Measurements from ENCODE around the gene KIRREL2.

The KIRREL2 gene

GRCh38 chr19:35845215-35846037 lies 11.3 kb upstream of the KIRREL2 start:
- no peak for DNase-seq

- DNase-seq, result no peak
Observed at GRCh38 chr19:35846038-35846668, 10.6 kb upstream of the KIRREL2 start.

- DNase-seq, result no peak
Observed at GRCh38 chr19:35847911-35848310, 8.8 kb upstream of the KIRREL2 start.

GRCh38 chr19:35848486-35848885 lies 8.2 kb upstream of the KIRREL2 start:
- DNase-seq, result no peak

GRCh38 chr19:35848919-35849505 lies 7.7 kb upstream of the KIRREL2 start:
- no peak for DNase-seq

- DNase-seq, result no peak
Observed at GRCh38 chr19:35851213-35852028, 5.3 kb upstream of the KIRREL2 start.

DNA sequence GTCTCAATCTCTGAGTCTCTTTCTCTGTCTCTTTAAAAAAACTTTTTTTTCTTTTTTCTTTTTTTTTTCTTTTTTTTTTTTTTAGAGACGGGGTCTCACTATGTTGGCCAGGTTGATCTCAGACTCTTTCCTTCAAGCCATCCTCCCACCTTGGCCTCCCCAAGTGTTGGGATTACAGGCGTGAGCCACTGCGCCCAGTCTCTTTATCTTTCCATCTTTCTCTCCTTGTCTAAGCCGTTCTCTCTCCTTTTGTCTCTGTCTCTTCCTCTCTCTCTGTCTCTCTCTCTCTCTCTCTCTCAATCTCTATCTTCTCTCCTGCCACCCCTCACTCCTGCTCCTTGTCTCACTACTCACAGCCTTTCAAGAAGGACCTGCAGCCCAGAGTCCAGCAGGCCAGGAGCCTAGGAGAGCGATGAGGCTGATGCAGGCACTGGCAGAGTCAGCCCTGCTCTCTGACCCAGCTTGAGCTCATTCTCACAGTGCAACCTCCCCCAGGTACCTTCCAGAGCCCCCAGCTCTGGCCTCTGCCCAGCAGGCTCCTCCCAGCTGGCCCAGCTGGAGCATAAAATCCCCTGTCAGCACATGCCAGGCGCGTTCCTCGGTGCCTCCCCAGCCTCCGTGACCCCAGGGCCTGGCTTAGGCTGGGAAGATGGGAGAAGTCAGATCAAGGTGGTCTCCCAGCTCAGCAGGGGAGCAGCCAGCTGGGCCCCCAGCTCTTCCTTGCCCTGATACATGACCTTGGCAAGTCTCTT lies 4.5 kb upstream of the KIRREL2 start, which contains the start of gene NPHS1:
TSS of gene NPHS1 (minus strand) at position 476 of the 752 bp plus-strand sequence. CDS start 667 bp downstream, outside the sequence.
- no peak for DNase-seq

DNA sequence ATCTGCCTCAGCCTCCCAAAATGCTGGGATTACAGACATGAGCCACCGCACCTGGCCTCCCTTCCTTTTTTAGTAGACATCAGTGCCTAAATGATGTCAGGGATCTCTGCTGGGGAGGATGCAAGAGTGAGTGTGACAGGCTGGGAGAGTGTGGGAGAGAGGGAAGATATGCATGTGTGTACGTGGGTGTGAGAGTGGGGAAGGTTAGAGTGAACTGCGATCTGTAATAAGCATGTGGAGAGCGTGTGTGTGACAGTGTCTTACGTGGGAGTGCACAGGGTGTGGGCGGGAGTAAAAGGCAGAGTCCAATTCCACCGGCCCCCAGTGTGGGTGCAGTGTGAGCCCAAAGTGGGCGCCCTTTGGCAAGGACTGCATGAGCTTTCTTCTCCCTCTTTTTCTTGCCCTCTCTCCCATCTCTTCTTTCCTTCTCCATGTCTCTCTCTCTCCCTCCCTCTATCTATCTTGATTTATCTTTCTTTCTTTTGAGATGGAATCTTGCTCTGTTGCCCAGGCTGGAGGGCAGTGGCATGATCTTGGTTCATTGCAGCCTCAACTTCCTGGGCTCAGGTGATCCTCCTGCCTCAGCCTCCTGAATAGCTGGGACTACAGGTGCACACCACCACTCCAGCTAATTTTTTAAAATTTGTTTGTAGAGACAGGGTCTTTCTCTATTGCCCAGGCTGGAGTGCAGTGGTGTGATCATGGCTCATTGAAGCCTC lies 3.5 kb upstream of the KIRREL2 start:
- DNase-seq, result no peak

DNA sequence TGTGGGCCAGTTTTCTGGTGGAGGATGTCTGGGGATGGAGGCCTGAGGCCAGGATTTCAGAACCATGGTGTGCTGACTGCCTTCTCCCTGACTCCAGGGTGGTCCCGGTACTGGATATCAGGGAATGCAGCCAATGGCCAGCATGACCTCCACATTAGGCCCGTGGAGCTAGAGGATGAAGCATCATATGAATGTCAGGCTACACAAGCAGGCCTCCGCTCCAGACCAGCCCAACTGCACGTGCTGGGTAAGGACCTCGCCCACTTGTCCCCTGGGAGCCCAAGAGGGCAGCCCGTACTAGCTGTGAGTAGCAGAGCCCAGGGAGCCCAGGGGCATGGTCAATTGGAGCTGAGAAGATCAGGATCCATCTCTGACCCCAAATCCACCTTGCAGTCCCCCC lies 1.6 kb downstream of the KIRREL2 start:
- DNase-seq, result no peak

- no peak for DNase-seq
Observed at GRCh38 chr19:35859414-35859813, 2.7 kb downstream of the KIRREL2 start.

GRCh38 chr19:35860436-35860817 lies 3.7 kb downstream of the KIRREL2 start:
- no peak for DNase-seq

- DNase-seq, result no peak
Observed at GRCh38 chr19:35860818-35861639, 4.3 kb downstream of the KIRREL2 start.

GRCh38 chr19:35861640-35862160 lies 5.0 kb downstream of the KIRREL2 start:
- DNase-seq, result no peak

- DNase-seq, result no peak
Observed at GRCh38 chr19:35862528-35862927, 5.8 kb downstream of the KIRREL2 start.

DNA sequence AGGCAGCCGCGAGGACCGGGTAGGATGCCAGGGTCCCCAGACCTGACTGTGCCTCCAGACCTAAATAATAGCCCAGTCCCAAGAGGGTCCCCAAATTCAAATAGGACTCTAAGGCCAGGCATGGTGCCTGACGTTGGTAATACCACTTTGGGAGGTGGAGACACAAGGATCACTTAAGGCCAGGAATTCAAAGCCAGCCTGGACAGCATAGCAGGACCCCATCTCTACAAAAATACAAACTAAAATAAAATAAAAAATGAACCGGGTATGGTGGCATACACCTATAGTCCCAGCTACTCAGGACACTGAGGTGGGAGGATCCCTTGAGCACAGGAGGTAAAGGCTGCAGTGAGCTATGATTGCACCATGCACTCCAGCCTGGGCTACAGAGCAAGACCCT lies 6.3 kb downstream of the KIRREL2 start:
- DNase-seq, result no peak

DNA sequence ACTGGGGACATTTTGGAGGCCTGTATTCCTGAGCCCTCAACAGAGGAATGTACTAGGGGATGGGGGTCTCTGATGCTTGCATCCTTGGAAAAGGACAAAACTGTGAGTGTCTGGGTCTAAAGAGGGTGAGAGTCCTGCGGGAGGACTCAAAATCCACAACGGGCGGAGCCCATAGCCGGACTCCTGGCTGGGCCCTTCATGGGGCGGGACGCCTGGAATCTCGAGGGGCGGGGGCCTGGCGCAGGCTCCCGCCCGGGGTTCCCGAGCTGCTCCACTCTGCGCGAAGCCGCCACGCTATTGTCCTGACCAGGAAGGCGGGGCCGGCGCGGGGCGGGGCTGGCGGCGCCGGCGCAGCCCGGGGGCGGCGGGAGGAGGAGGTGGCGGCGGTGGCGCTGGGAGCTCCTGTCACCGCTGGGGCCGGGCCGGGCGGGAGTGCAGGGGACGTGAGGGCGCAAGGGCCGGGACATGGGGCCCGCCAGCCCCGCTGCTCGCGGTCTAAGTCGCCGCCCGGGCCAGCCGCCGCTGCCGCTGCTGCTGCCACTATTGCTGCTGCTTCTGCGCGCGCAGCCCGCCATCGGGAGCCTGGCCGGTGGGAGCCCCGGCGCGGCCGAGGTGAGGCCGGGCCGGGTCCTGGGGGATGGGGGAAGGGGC lies 11.6 kb downstream of the KIRREL2 start, which contains the start of gene APLP1:
TSS of gene APLP1 (plus strand) at position 403 of the 651 bp plus-strand sequence. CDS start at position 466, 63 bp downstream.
- DNase-seq, result peak; percentile 25

DNA sequence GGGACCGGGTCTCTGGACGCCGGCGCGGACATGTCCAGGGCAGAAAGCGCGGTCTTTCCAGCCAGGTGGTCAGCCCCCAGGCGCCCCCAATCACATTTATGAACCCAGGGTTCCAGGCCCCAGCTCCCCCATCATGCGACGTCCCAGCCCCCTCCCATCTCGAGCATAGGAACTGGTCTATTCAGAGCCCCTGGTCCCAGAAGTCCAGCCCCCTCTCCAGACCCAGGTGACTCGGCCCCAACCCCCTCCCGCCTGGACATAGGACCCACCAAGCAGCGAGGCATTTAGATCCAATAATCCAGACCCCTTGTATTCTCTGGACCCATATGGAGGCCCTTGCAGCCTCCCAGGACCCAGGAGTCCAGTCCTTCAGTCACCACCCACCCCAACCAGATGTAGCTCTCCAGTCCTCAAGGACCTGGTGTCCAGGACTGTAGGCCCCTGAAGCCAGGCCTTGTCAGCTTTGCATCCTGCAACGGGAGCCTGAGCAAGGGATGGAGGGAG lies 12.2 kb downstream of the KIRREL2 start:
- no peak for DNase-seq

GRCh38 chr19:35869327-35870123 lies 12.8 kb downstream of the KIRREL2 start:
- DNase-seq, result peak; percentile 75

Measured in GDM1 (cell line).